Endothelial cell of umbilical vein (primary cell): ENCODE results near the gene CETP.

ENCODE experiments used
- EZH2 ChIP-seq: IDR thresholded peaks from 2 replicates; pipeline ENCODE4 v1.6.1; 2012; ENCODE audit warnings: borderline replicate concordance, low read depth, mild to moderate bottlenecking, moderate library complexity, low read length, inconsistent platforms; ENCODE audit not compliant: severe bottlenecking
- TF ChIP-seq, protein P1 (sequence below), 2 donors: IDR thresholded peaks; 1 replicate in 1 of 2; 2 replicates in 1 of 2; pipeline ENCODE4 v1.5.1; 2011; ENCODE audit warnings: low read length in 2 of 2, mild to moderate bottlenecking in 2 of 2, moderate library complexity in 2 of 2, control low read depth in 1 of 2, inconsistent platforms in 1 of 2, low read depth in 1 of 2; ENCODE audit not compliant: insufficient read depth in 1 of 2; ENCODE audit errors: extremely low read depth in 1 of 2

DNA sequence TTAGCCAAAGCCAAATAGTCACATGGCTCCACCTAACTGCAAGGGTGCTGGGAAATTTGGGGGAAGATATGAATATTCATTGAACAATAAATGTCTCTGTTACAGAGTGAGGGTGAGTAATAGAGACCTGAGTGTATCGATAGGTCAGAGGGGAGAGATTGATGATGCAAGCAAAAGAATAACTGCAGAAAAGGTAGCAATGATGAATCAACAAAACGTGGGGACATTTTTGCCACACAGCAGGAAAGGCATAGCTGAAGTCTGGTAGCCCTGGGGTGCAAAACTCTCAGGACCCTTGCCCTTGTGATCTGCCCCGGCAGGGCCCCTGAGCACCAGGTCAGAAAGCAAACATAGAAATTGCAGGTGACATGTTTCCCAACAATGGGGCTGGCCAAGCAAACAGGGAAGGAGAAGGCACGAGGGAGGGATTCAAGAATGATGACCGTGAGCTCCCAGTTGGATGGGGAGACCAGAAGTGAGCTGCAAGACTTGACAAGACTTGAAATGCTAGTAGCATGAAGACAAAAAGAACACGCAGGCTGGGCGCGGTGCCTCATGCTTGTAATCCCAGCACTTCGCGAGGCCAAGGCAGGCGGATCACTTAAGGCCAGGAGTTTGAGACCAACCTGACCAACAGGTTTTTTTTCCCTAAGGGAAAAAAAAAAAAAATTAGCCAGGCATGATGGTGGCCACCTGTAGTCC, 42.5 kb upstream of the CETP start:
- TF ChIP-seq EZH2 = no peak
- TF ChIP-seq, protein P1, sequence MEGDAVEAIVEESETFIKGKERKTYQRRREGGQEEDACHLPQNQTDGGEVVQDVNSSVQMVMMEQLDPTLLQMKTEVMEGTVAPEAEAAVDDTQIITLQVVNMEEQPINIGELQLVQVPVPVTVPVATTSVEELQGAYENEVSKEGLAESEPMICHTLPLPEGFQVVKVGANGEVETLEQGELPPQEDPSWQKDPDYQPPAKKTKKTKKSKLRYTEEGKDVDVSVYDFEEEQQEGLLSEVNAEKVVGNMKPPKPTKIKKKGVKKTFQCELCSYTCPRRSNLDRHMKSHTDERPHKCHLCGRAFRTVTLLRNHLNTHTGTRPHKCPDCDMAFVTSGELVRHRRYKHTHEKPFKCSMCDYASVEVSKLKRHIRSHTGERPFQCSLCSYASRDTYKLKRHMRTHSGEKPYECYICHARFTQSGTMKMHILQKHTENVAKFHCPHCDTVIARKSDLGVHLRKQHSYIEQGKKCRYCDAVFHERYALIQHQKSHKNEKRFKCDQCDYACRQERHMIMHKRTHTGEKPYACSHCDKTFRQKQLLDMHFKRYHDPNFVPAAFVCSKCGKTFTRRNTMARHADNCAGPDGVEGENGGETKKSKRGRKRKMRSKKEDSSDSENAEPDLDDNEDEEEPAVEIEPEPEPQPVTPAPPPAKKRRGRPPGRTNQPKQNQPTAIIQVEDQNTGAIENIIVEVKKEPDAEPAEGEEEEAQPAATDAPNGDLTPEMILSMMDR (IDR thresholded peaks at IDR 0.05; ENCODE audit: extremely low read depth in 1 of 2, insufficient read depth in 1 of 2, low read depth in 1 of 2, low read length in 2 of 2) = no peak
